GM10266 (cell line): ENCODE measurements around the gene DACT3.

Experiments
- DNase-seq: peaks from one replicate; pipeline ENCODE4 v3.0.0; 2012; ENCODE audit errors: extremely low spot score
- CTCF ChIP-seq: IDR thresholded peaks from 2 replicates; pipeline ENCODE4 v1.5.1; 2012; ENCODE audit warnings: mild to moderate bottlenecking, low read depth; ENCODE audit not compliant: control insufficient read depth, insufficient read depth; ENCODE audit errors: missing control alignments

DACT3 gene

GRCh38 chr19:46622118-46622446 is 38.9 kb downstream of the DACT3 start:
- DNase-seq: no peak
- no peak for TF ChIP-seq CTCF

- TF ChIP-seq CTCF: peak; percentile 20
- no peak for DNase-seq
Measured at GRCh38 chr19:46621191-46622117, 39.5 kb downstream of the DACT3 start.

GRCh38 chr19:46620716-46621115 is 40.3 kb downstream of the DACT3 start:
- no peak for DNase-seq

GRCh38 chr19:46620267-46620666 is 40.7 kb downstream of the DACT3 start:
- no peak for DNase-seq
- TF ChIP-seq CTCF: no peak

More at GRCh38 chr19:46620716-46621115, 40.3 kb downstream of the DACT3 start:
- TF ChIP-seq CTCF: no peak

GRCh38 chr19:46618670-46619231 is 42.2 kb downstream of the DACT3 start:
- no peak for TF ChIP-seq CTCF
- peak; percentile 58 for DNase-seq

- TF ChIP-seq CTCF: no peak
- no peak for DNase-seq
Measured at GRCh38 chr19:46617601-46618000, 43.4 kb downstream of the DACT3 start.

GRCh38 chr19:46616631-46617322 is 44.2 kb downstream of the DACT3 start:
- peak; percentile 68 for TF ChIP-seq CTCF
- DNase-seq: no peak
